SK-N-SH (cell line): ENCODE results near the gene SPRN. TPM values are rescaled to one million over a fixed set of nuclear protein-coding genes. Genes with fewer than 3 reads are reported as not detected.
"Not testable (repeated sequence)": the region's sequence is repeated elsewhere in the genome, so short reads cannot be mapped to it uniquely, and the experiment has no call there.

Experiments used
- CTCF ChIA-PET: fragments of 300-600, 350-600 bp; formaldehyde crosslinking; extraction: SDS; loops from one replicate; lab custom pipeline; 2021; lab: Yijun Ruan, JAX
- POLR2A ChIA-PET: fragments of 350-600 bp; sonication (Branson Sonifier 250); formaldehyde crosslinking; extraction: SDS; loops from one replicate; lab custom pipeline; 2020; ENCODE audit warnings: antibody characterized with exemption, inconsistent platforms; lab: Yijun Ruan, JAX
- DNase-seq: peaks from one replicate; pipeline ENCODE4 v3.0.0; 2012
- H2AFZ ChIP-seq: fragments of 200-600 bp; sonication (generic); 2 replicates; pipeline ENCODE4 v1.8.1; 2016; ENCODE audit warnings: antibody characterized with exemption, mild to moderate bottlenecking, low read depth
- H3F3A ChIP-seq: fragments of 200-600 bp; sonication (generic); replicated peaks from 2 replicates; pipeline ENCODE3; 2016; ENCODE audit warnings: antibody characterized with exemption, mild to moderate bottlenecking; ENCODE audit not compliant: insufficient read depth
- H3K27ac ChIP-seq, 2 experiments: fragments of 200-500 bp in 1 of 2; fragments of 200-600 bp in 1 of 2; sonication (Bioruptor generic) in 1 of 2; sonication (generic), shearing (Covaris generic) in 1 of 2; 2 replicates each; pipeline versions ENCODE4 v1.5.1 to v1.6.1; 2014 to 2016; ENCODE audit warnings: low read depth in 2 of 2, inconsistent platforms in 1 of 2, low read length in 1 of 2, mild to moderate bottlenecking in 1 of 2, mixed read lengths in 1 of 2
- H3K27me3 ChIP-seq: fragments of 200-600 bp; sonication (generic), shearing (Covaris generic); 2 replicates; pipeline ENCODE4 v1.6.1; 2016; ENCODE audit warnings: mixed run types; ENCODE audit not compliant: insufficient read depth
- H3K36me3 ChIP-seq, 2 experiments: fragments of 200-500 bp in 1 of 2; fragments of 200-600 bp in 1 of 2; sonication (Bioruptor generic) in 1 of 2; sonication (generic) in 1 of 2; replicated peaks in 1 of 2; 2 replicates each; pipeline versions ENCODE3 to v1.5.1; 2014 to 2016; ENCODE audit warnings: low read length in 1 of 2, mild to moderate bottlenecking in 1 of 2; ENCODE audit not compliant: insufficient read depth in 2 of 2, control insufficient read depth in 1 of 2
- H3K4me1 ChIP-seq, 2 experiments: fragments of 200-500 bp in 1 of 2; fragments of 200-600 bp in 1 of 2; sonication (Bioruptor generic) in 1 of 2; sonication (generic), shearing (Covaris generic) in 1 of 2; 2 replicates each; pipeline versions ENCODE4 v1.5.1 to v1.6.1; 2014 to 2016; ENCODE audit warnings: low read depth in 1 of 2, low read length in 1 of 2, mixed run types in 1 of 2; ENCODE audit not compliant: insufficient read depth in 2 of 2, control insufficient read depth in 1 of 2
- H3K4me2 ChIP-seq: fragments of 200-600 bp; sonication (generic), shearing (Covaris generic); 2 replicates; pipeline ENCODE4 v1.6.1; 2017; ENCODE audit warnings: mixed run types
- H3K4me3 ChIP-seq, 2 experiments: fragments of 200-500 bp in 1 of 2; fragments of 200-600 bp in 1 of 2; sonication (Bioruptor generic) in 1 of 2; sonication (generic), shearing (Covaris generic) in 1 of 2; 2 replicates each; pipeline versions ENCODE4 v1.5.1 to v1.8.1; 2014 to 2016; ENCODE audit warnings: low read depth in 2 of 2, inconsistent platforms in 1 of 2, low read length in 1 of 2, mild to moderate bottlenecking in 1 of 2, mixed read lengths in 1 of 2, moderate library complexity in 1 of 2
- H3K79me2 ChIP-seq: fragments of 200-600 bp; sonication (generic); 2 replicates; pipeline ENCODE4 v1.8.1; 2017; ENCODE audit warnings: mild to moderate bottlenecking; ENCODE audit not compliant: insufficient read depth
- H3K9ac ChIP-seq: fragments of 200-600 bp; sonication (generic); 2 replicates; pipeline ENCODE4 v1.6.1; 2017; ENCODE audit warnings: mixed run types
- H3K9me2 ChIP-seq: fragments of 200-600 bp; sonication (generic); 2 replicates; pipeline ENCODE4 v1.6.1; 2017; ENCODE audit warnings: mixed run types
- H3K9me3 ChIP-seq: fragments of 200-600 bp; sonication (generic); 2 replicates; pipeline ENCODE4 v1.6.1; 2017; ENCODE audit warnings: mixed run types, mild to moderate bottlenecking, moderate library complexity
- H4K20me1 ChIP-seq: fragments of 200-600 bp; sonication (generic); 2 replicates; pipeline ENCODE4 v1.6.1; 2017; ENCODE audit warnings: mild to moderate bottlenecking, mixed run types; ENCODE audit not compliant: insufficient read depth
- FOXJ3 ChIP-seq: sonication (generic); formaldehyde crosslinking; IDR thresholded peaks from 2 replicates; pipeline ENCODE4 v1.5.1; 2020; ENCODE audit warnings: mild to moderate bottlenecking, missing genetic modification reagents
- FOXM1 ChIP-seq: IDR thresholded peaks from 2 replicates; pipeline ENCODE4 v1.4.0; 2012; ENCODE audit warnings: low read depth, mild to moderate bottlenecking
- GATA2 ChIP-seq: sonication (generic); formaldehyde crosslinking; IDR thresholded peaks from 2 replicates; pipeline ENCODE4 v1.5.0; 2020; ENCODE audit warnings: mild to moderate bottlenecking, missing genetic modification reagents
- MXI1 ChIP-seq: IDR thresholded peaks from 2 replicates; pipeline ENCODE4 v1.6.1; 2012; ENCODE audit warnings: mild to moderate bottlenecking, low read depth, low read length, improper control_type of control experiment
- NRF1 ChIP-seq: IDR thresholded peaks from 2 replicates; pipeline ENCODE4 v1.6.1; 2012; ENCODE audit warnings: low read depth, mild to moderate bottlenecking, low read length
- POLR2AphosphoS5 ChIP-seq: IDR thresholded peaks from 2 replicates; pipeline ENCODE4 v1.6.1; 2012; ENCODE audit warnings: low read depth, low read length
- SIN3A ChIP-seq: IDR thresholded peaks from 2 replicates; pipeline ENCODE4 v1.6.1; 2012; ENCODE audit warnings: low read depth, mild to moderate bottlenecking, low read length, moderate library complexity, borderline replicate concordance
- TEAD4 ChIP-seq: IDR thresholded peaks from 2 replicates; pipeline ENCODE4 v1.4.0; 2012; ENCODE audit warnings: mild to moderate bottlenecking, borderline replicate concordance; ENCODE audit not compliant: insufficient read depth
- WGBS: methylation state at CpG from one replicate; pipeline ENCODE4 v1.1.6; 2017; ENCODE audit warnings: low lambda C conversion rate; 5-methylcytosine and 5-hydroxymethylcytosine counted together
- polyA plus RNA-seq, 3 experiments: library from polyadenylated mRNA; depleted of rRNA; stranded (reverse); fragments of >200 nt; gene quantifications; 2 replicates each; pipeline ENCODE4 v1.2.3, GENCODE V29; 2012

SPRN gene
- polyA plus RNA-seq, 1 of the 3 experiments (the other 2 are of a cell fraction) = 1.2 TPM

- WGBS = 1% methylated on average over 26 of the region's 90 CpGs
- DNase-seq = peak; percentile 82
- H3K9me3 ChIP-seq = no peaks in the 10 kb centered on the region
- no peaks in the 10 kb centered on the region for H3K9me2 ChIP-seq
- no peaks in the 10 kb centered on the region for H3K79me2 ChIP-seq
- TF ChIP-seq MXI1 (0 out of 2 replicates have a peak, but pooled peaks have one; percentile 9), GATA2 (CRISPR knock-in tag) (no peak), NRF1 (peak; percentile 38)
- TF ChIP-seq, all 33 proteins: peak for 2
- Histone ChIP-seq H3K9ac (peak overlapping the region; percentile 64), H3K4me3 (peak overlapping the region; percentile 74 to 76), H3K27ac (peak overlapping the region in 1 of 2 experiments; percentile 67; a peak in 1 of 4 replicates), H3K4me1 (peaks cover 0 to 19% of the 10 kb centered on the region in 2 experiments; a peak in 2 of 4 replicates), H3K4me2 (peak overlapping the region; percentile 97), H3K27me3 (no peaks in the 10 kb centered on the region), H2AFZ (peak overlapping the region; percentile 92; the same call in 1 of the 2 replicates), H4K20me1 (no peaks in the 10 kb centered on the region), H3F3A (no peaks in the 10 kb centered on the region), H3K36me3 (no peaks in the 10 kb centered on the region)
- POLR2A ChIA-PET = interaction anchor here (0.6 to 1.1 kb wide), 2 partner anchors 12 to 30 kb away, joined by 3 read pairs; no protein-coding TSS in a partner anchor
- CTCF ChIA-PET = interaction anchor here (1.5 to 2.3 kb wide), 2 partner anchors 18 to 49 kb away, joined by 7 to 13 read pairs; no protein-coding TSS in a partner anchor
These were observed 46.0 kb downstream of the SPRN start for GRCh38 chr10:133378251-133379096.

GRCh38 chr10:133377818-133378250 is 46.6 kb downstream of the SPRN start:
- CTCF ChIA-PET = interaction anchor here (1.5 to 2.3 kb wide), 2 partner anchors 17 to 48 kb away, joined by 7 to 13 read pairs; no protein-coding TSS in a partner anchor
- no peaks in the 10 kb centered on the region for H3K79me2 ChIP-seq
- TF ChIP-seq FOXJ3 = no peak
- TF ChIP-seq, all 33 proteins: peak for 0
- Histone ChIP-seq H3K27me3 (no peaks in the 10 kb centered on the region), H3K4me3 (peak overlapping the region; percentile 74 to 76), H3K4me2 (peak overlapping the region; percentile 97), H3K9ac (peak overlapping the region; percentile 64; the same call in 1 of the 2 replicates), H3K27ac (no peak overlapping the region; a peak in 1 of 4 replicates), H3K9me2 (no peaks in the 10 kb centered on the region), H3K4me1 (peaks cover 0 to 19% of the 10 kb centered on the region in 2 experiments; a peak in 2 of 4 replicates), H4K20me1 (no peaks in the 10 kb centered on the region), H3K9me3 (no peaks in the 10 kb centered on the region), H2AFZ (peak overlapping the region; percentile 92; the same call in 1 of the 2 replicates), H3F3A (no peaks in the 10 kb centered on the region), H3K36me3 (no peaks in the 10 kb centered on the region)
- no peak for DNase-seq
- POLR2A ChIA-PET = interaction anchor here (1.1 kb wide), 1 partner anchor 11 kb away, joined by 3 read pairs; no protein-coding TSS in a partner anchor
- 38% methylated on average over 9 of the region's 20 CpGs for WGBS

GRCh38 chr10:133377025-133377817 is 47.2 kb downstream of the SPRN start:
- Histone ChIP-seq H4K20me1 (no peaks in the 10 kb centered on the region), H3K9me2 (no peaks in the 10 kb centered on the region), H2AFZ (no peak overlapping the region), H3K4me3 (no peak overlapping the region), H3K79me2 (peaks cover 2% of the 10 kb centered on the region; the same call in 1 of the 2 replicates), H3K36me3 (no peaks in the 10 kb centered on the region), H3K9ac (no peak overlapping the region)
- WGBS = 96% methylated on average over 19 of the region's 30 CpGs
- TF ChIP-seq TEAD4 (no peak), POLR2AphosphoS5 (no peak), FOXM1 (no peak), GATA2 (CRISPR knock-in tag) (no peak), SIN3A (no peak)
- TF ChIP-seq, all 33 proteins: peak for 0
- ChIA-PET POLR2A (no interaction called here), CTCF (interaction anchor here (0.8 to 2.3 kb wide), 4 partner anchors 16 to 49 kb away, joined by 3 to 13 read pairs (median 10); no protein-coding TSS in a partner anchor)
- H3K27ac ChIP-seq = no peak overlapping the region
- no peaks in the 10 kb centered on the region for H3K9me3 ChIP-seq
- no peaks in the 10 kb centered on the region for H3K27me3 ChIP-seq
- H3K4me2 ChIP-seq = no peak overlapping the region; the same call in 1 of the 2 replicates
- no peak for DNase-seq
- H3K4me1 ChIP-seq = peaks cover 0 to 22% of the 10 kb centered on the region in 2 experiments; a peak in 2 of 4 replicates
- no peaks in the 10 kb centered on the region for H3F3A ChIP-seq

GRCh38 chr10:133376183-133376582 is 48.2 kb downstream of the SPRN start:
- H4K20me1 ChIP-seq, H2AFZ ChIP-seq, H3K4me3 ChIP-seq, H3K36me3 ChIP-seq, H3K27me3 ChIP-seq, H3K79me2 ChIP-seq, H3F3A ChIP-seq, H3K9me3 ChIP-seq, POLR2A ChIA-PET, H3K9ac ChIP-seq, DNase-seq, H3K4me2 ChIP-seq, H3K27ac ChIP-seq, H3K9me2 ChIP-seq: not testable (repeated sequence)
- WGBS = 89% methylated on average over 5 of the region's 5 CpGs
- peaks cover 0 to 26% of the 10 kb centered on the region in 2 experiments; a peak in 2 of 4 replicates for H3K4me1 ChIP-seq
- CTCF ChIA-PET = interaction anchor here (0.8 to 1.6 kb wide), 2 partner anchors 47 to 48 kb away, joined by 3 to 13 read pairs; no protein-coding TSS in a partner anchor
